ENCODE data around the gene GPS1. TPM values are rescaled to one million over a fixed set of nuclear protein-coding genes. Genes with fewer than 3 reads are reported as not detected.
A peak's percentile ranks its signal among the peaks of the same experiment; 100 is the strongest.

GPS1 gene
- total and polyA plus RNA-seq, 10 of the 15 experiments (the other 5 are each of a cell fraction or from before 2014, with no cell fraction given) = 2.2 to 146 (median 77.7) TPM

GRCh38 chr17:82100502-82101298 lies 49.0 kb downstream of the GPS1 start:
- POLR2A ChIA-PET = no interaction called here
- intact Hi-C loops (cut with micrococcal nuclease; ENCODE audit: unreplicated experiment) (no loop called here), in situ Hi-C loops (cut with MboI) (no loop called here)
- no TSS peak for BruUV-seq (replicated peaks)
- no peak overlapping the region; the same call in 1 of the 2 replicates for H3K9ac ChIP-seq (ENCODE audit: control insufficient read depth, insufficient read depth, low read length)
- H2AFZ ChIP-seq (ENCODE audit: control insufficient read depth, low read depth, low read length) = no peak overlapping the region
- peaks cover 3 to 7% of the 10 kb centered on the region in 2 experiments; a peak in 3 of 4 replicates for H3K36me3 ChIP-seq (ENCODE audit: control insufficient read depth in 2 of 2, insufficient read depth in 2 of 2, low read length in 1 of 2)
- SMC1A ChIA-PET (ENCODE audit: uncharacterized antibody, unreplicated experiment) = no interaction called here
- 88% methylated on average over 32 of the region's 35 CpGs for WGBS (ENCODE audit: insufficient coverage, insufficient replicate concordance, low lambda C conversion rate, missing lambda C conversion rate)
- H3K9me3 ChIP-seq (replicated peaks; ENCODE audit: control insufficient read depth, insufficient read depth, low read length) = no peaks in the 10 kb centered on the region
- H3K27ac ChIP-seq (ENCODE audit: control insufficient read depth, insufficient read depth) = peak overlapping the region; percentile 93; the same call in 1 of the 2 replicates
- CTCF ChIA-PET = interaction anchor here (2.4 kb wide), 1 partner anchor 63 kb away, joined by 7 read pairs; the partner anchor contains the start of gene DCXR
- peak overlapping the region; percentile 65; the same call in 1 of the 2 replicates for H3K4me3 ChIP-seq
- RAD21 ChIA-PET (ENCODE audit: unreplicated experiment) = interaction anchor here (0.9 kb wide), 1 partner anchor 63 kb away, joined by 3 read pairs; the partner anchor contains the start of gene DCXR
- peak overlapping the region; percentile 96 for H3K4me2 ChIP-seq (ENCODE audit: control insufficient read depth, insufficient read depth)
- H3K79me2 ChIP-seq (ENCODE audit: control insufficient read depth, insufficient read depth, low read length) = peaks cover 45% of the 10 kb centered on the region
- DNase-seq (ENCODE audit: low read depth, low spot score) (no peak), FAIRE-seq (no peak), ATAC-seq (no peak)
- peaks cover 25% of the 10 kb centered on the region for H3K4me1 ChIP-seq (ENCODE audit: control insufficient read depth, insufficient read depth, low read length)
- H3K27me3 ChIP-seq (replicated peaks in 1 of 2; ENCODE audit: control insufficient read depth in 2 of 2, insufficient read depth in 2 of 2, low read length in 1 of 2) = no peaks in the 10 kb centered on the region
- H4K20me1 ChIP-seq (ENCODE audit: control insufficient read depth, insufficient read depth) = no peaks in the 10 kb centered on the region; the same call in 1 of the 2 replicates
- TF ChIP-seq IKZF2 (IDR thresholded peaks at IDR 0.05) = no peak
- TF ChIP-seq, protein P1, sequence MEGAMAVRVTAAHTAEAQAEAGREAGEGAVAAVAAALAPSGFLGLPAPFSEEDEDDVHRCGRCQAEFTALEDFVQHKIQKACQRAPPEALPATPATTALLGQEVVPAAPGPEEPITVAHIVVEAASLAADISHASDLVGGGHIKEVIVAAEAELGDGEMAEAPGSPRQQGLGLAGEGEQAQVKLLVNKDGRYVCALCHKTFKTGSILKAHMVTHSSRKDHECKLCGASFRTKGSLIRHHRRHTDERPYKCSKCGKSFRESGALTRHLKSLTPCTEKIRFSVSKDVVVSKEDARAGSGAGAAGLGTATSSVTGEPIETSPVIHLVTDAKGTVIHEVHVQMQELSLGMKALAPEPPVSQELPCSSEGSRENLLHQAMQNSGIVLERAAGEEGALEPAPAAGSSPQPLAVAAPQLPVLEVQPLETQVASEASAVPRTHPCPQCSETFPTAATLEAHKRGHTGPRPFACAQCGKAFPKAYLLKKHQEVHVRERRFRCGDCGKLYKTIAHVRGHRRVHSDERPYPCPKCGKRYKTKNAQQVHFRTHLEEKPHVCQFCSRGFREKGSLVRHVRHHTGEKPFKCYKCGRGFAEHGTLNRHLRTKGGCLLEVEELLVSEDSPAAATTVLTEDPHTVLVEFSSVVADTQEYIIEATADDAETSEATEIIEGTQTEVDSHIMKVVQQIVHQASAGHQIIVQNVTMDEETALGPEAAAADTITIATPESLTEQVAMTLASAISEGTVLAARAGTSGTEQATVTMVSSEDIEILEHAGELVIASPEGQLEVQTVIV (IDR thresholded peaks at IDR 0.05; ENCODE audit: borderline replicate concordance, partially characterized antibody) = no peak
- no peak for TF ChIP-seq IRF4 (IDR thresholded peaks at IDR 0.05; ENCODE audit: low read depth, low read length)
- TF ChIP-seq EZH2 (IDR thresholded peaks at IDR 0.05; ENCODE audit: borderline replicate concordance, control insufficient read depth, low read depth, low read length) = no peak
- no peak for TF ChIP-seq CTCF (IDR thresholded peaks at IDR 0.05 in 2 of 3, conservative IDR thresholded peaks at IDR 0.05 in 1 of 3; ENCODE audit: control insufficient read depth in 2 of 3, extremely low read depth in 1 of 3, insufficient read depth in 1 of 3, low read depth in 3 of 3, low read length in 3 of 3)
- TF ChIP-seq, protein P2, sequence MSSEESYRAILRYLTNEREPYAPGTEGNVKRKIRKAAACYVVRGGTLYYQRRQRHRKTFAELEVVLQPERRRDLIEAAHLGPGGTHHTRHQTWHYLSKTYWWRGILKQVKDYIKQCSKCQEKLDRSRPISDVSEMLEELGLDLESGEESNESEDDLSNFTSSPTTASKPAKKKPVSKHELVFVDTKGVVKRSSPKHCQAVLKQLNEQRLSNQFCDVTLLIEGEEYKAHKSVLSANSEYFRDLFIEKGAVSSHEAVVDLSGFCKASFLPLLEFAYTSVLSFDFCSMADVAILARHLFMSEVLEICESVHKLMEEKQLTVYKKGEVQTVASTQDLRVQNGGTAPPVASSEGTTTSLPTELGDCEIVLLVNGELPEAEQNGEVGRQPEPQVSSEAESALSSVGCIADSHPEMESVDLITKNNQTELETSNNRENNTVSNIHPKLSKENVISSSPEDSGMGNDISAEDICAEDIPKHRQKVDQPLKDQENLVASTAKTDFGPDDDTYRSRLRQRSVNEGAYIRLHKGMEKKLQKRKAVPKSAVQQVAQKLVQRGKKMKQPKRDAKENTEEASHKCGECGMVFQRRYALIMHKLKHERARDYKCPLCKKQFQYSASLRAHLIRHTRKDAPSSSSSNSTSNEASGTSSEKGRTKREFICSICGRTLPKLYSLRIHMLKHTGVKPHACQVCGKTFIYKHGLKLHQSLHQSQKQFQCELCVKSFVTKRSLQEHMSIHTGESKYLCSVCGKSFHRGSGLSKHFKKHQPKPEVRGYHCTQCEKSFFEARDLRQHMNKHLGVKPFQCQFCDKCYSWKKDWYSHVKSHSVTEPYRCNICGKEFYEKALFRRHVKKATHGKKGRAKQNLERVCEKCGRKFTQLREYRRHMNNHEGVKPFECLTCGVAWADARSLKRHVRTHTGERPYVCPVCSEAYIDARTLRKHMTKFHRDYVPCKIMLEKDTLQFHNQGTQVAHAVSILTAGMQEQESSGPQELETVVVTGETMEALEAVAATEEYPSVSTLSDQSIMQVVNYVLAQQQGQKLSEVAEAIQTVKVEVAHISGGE (CRISPR knock-in tag; IDR thresholded peaks at IDR 0.05) = no peak
- TF ChIP-seq HCFC1 (IDR thresholded peaks at IDR 0.05; ENCODE audit: low read length) = no peak
- no peak for TF ChIP-seq PRDM15 (CRISPR knock-in tag; IDR thresholded peaks at IDR 0.05)
- TF ChIP-seq CBFB (IDR thresholded peaks at IDR 0.05; ENCODE audit: low read depth) = no peak
- TF ChIP-seq HDAC6 (IDR thresholded peaks at IDR 0.05; ENCODE audit: unreplicated experiment) = no peak
